ENCODE results near the gene TMEM81.

Gene TMEM81

GRCh38 chr1:205076245-205076761 lies 8.0 kb downstream of the TMEM81 start:
- POLR2A ChIA-PET = no interaction called here
- CTCF ChIA-PET = interaction anchor here (1.3 to 10.0 kb wide), 6 partner anchors 9 to 180 kb away, joined by 3 to 103 read pairs (median 10); no protein-coding TSS in a partner anchor
- no peak overlapping the region for H3K4me3 ChIP-seq (ENCODE audit: low read depth, low read length)
- no peak for TF ChIP-seq CTCF (IDR thresholded peaks at IDR 0.05; ENCODE audit: insufficient read depth, low read length, missing control alignments)
- no peak for DNase-seq (ENCODE audit: low read depth, low spot score)

- DNase-seq (ENCODE audit: low read depth, low spot score) = no peak
- POLR2A ChIA-PET = no interaction called here
- no peak overlapping the region for H3K4me3 ChIP-seq (ENCODE audit: low read depth, low read length)
- TF ChIP-seq CTCF (IDR thresholded peaks at IDR 0.05; ENCODE audit: insufficient read depth, low read length, missing control alignments) = no peak
- CTCF ChIA-PET = interaction anchor here (1.3 to 10.0 kb wide), 7 partner anchors 10 to 180 kb away, joined by 3 to 103 read pairs (median 8); no protein-coding TSS in a partner anchor
These were observed 8.6 kb downstream of the TMEM81 start for GRCh38 chr1:205075642-205076155.

GRCh38 chr1:205074513-205074912 lies 9.7 kb downstream of the TMEM81 start:
- no peak overlapping the region for H3K4me3 ChIP-seq (ENCODE audit: low read depth, low read length)
- TF ChIP-seq CTCF (IDR thresholded peaks at IDR 0.05; ENCODE audit: insufficient read depth, low read length, missing control alignments) = no peak
- POLR2A ChIA-PET = no interaction called here
- CTCF ChIA-PET = interaction anchor here (0.6 to 10.0 kb wide), 7 partner anchors 11 to 268 kb away, joined by 3 to 103 read pairs (median 8); no protein-coding TSS in a partner anchor
- no peak for DNase-seq (ENCODE audit: low read depth, low spot score)

GRCh38 chr1:205074084-205074483 lies 10.2 kb downstream of the TMEM81 start:
- ChIA-PET CTCF (interaction anchor here (0.6 to 10.0 kb wide), 6 partner anchors 12 to 267 kb away, joined by 3 to 103 read pairs (median 16); no protein-coding TSS in a partner anchor), POLR2A (no interaction called here)
- TF ChIP-seq CTCF (IDR thresholded peaks at IDR 0.05; ENCODE audit: insufficient read depth, low read length, missing control alignments) = no peak
- no peak for DNase-seq (ENCODE audit: low read depth, low spot score)
- H3K4me3 ChIP-seq (ENCODE audit: low read depth, low read length) = no peak overlapping the region

GRCh38 chr1:205073511-205073910 lies 10.7 kb downstream of the TMEM81 start:
- CTCF ChIA-PET = interaction anchor here (0.6 to 4.9 kb wide), 4 partner anchors 11 to 267 kb away, joined by 3 to 51 read pairs (median 10); no protein-coding TSS in a partner anchor
- POLR2A ChIA-PET = no interaction called here
- H3K4me3 ChIP-seq (ENCODE audit: low read depth, low read length) = no peak overlapping the region
- no peak for DNase-seq (ENCODE audit: low read depth, low spot score)
- TF ChIP-seq CTCF (IDR thresholded peaks at IDR 0.05; ENCODE audit: insufficient read depth, low read length, missing control alignments) = no peak

GRCh38 chr1:205072881-205073280 lies 11.4 kb downstream of the TMEM81 start:
- TF ChIP-seq CTCF (IDR thresholded peaks at IDR 0.05; ENCODE audit: insufficient read depth, low read length, missing control alignments) = no peak
- POLR2A ChIA-PET = no interaction called here
- CTCF ChIA-PET = interaction anchor here (1.3 to 4.9 kb wide), 3 partner anchors 11 to 183 kb away, joined by 3 to 51 read pairs (median 4); no protein-coding TSS in a partner anchor
- no peak overlapping the region for H3K4me3 ChIP-seq (ENCODE audit: low read depth, low read length)
- no peak for DNase-seq (ENCODE audit: low read depth, low spot score)
